PC-9 (cell line): Measurements from ENCODE around the gene NUP214. TPM values are rescaled to one million over a fixed set of nuclear protein-coding genes. Genes with fewer than 3 reads are reported as not detected.
"Not testable (repeated sequence)": the region's sequence is repeated elsewhere in the genome, so short reads cannot be mapped to it uniquely, and the experiment has no call there.

Source experiments
- BruUV-seq: library from RNA; stranded (reverse); fragments of 400-500 nt; replicated peaks from 2 replicates; lab custom pipeline; 2021; lab: Mats Ljungman, UMichigan
- CTCF ChIA-PET: fragments of 300-600 bp; sonication (Branson Sonifier 250); formaldehyde crosslinking; loops from one replicate; lab custom pipeline; 2022; ENCODE audit warnings: antibody characterized with exemption; lab: Charles Lee
- POLR2A ChIA-PET: fragments of 300-600 bp; sonication (Branson Sonifier 250); formaldehyde crosslinking; loops from one replicate; lab custom pipeline; 2022; ENCODE audit warnings: antibody characterized with exemption; ENCODE audit not compliant: unreplicated experiment; lab: Charles Lee
- DNase-seq, 2 experiments: peaks; one replicate each; pipeline versions ENCODE4 v3.0.0 to v3.0.0-alpha.2; 2015 to 2022; ENCODE audit warnings: mixed read lengths in 1 of 2
- H2AFZ ChIP-seq: fragments of 200-600 bp; sonication (generic); 2 replicates; pipeline ENCODE4 v1.8.1; 2017; ENCODE audit warnings: antibody characterized with exemption
- H3F3A ChIP-seq: fragments of 200-600 bp; sonication (generic); 2 replicates; pipeline ENCODE4 v1.8.1; 2017; ENCODE audit warnings: antibody characterized with exemption, mild to moderate bottlenecking, low read depth; ENCODE audit not compliant: insufficient read depth
- H3K27ac ChIP-seq: fragments of 200-600 bp; sonication (generic); 2 replicates; pipeline ENCODE4 v1.6.1; 2016; ENCODE audit warnings: mixed run types
- H3K27me3 ChIP-seq: fragments of 200-600 bp; sonication (generic); 2 replicates; pipeline ENCODE4 v1.6.1; 2016; ENCODE audit warnings: low read depth, mixed run types; ENCODE audit not compliant: insufficient read depth
- H3K36me3 ChIP-seq: fragments of 200-600 bp; sonication (generic); 2 replicates; pipeline ENCODE4 v1.6.1; 2016; ENCODE audit warnings: low read depth, mixed run types
- H3K4me1 ChIP-seq: fragments of 200-600 bp; sonication (generic); replicated peaks from 2 replicates; pipeline ENCODE4 v1.6.1; 2016; ENCODE audit warnings: mixed run types; ENCODE audit not compliant: insufficient read depth
- H3K4me2 ChIP-seq: fragments of 200-600 bp; sonication (generic); 2 replicates; pipeline ENCODE4 v1.6.1; 2017; ENCODE audit warnings: mixed run types
- H3K4me3 ChIP-seq: fragments of 200-600 bp; sonication (generic); 2 replicates; pipeline ENCODE4 v1.6.1; 2016; ENCODE audit warnings: mixed run types
- H3K79me2 ChIP-seq: fragments of 200-600 bp; sonication (generic); 2 replicates; pipeline ENCODE4 v1.6.1; 2017; ENCODE audit warnings: low read depth, mixed run types
- H3K9me2 ChIP-seq: fragments of 200-600 bp; sonication (generic); 2 replicates; pipeline ENCODE4 v1.8.1; 2017; ENCODE audit warnings: mild to moderate bottlenecking; ENCODE audit not compliant: insufficient read depth
- H3K9me3 ChIP-seq: fragments of 200-600 bp; sonication (generic); 2 replicates; pipeline ENCODE4 v1.8.1; 2016; ENCODE audit warnings: low read depth; ENCODE audit not compliant: insufficient read depth
- H4K20me1 ChIP-seq: fragments of 200-600 bp; sonication (generic); 2 replicates; pipeline ENCODE4 v1.8.1; 2017; ENCODE audit not compliant: insufficient read depth
- EZH2 ChIP-seq: fragments of 200-600 bp; sonication (generic); IDR thresholded peaks from 2 replicates; pipeline ENCODE4 v1.8.0; 2017; ENCODE audit warnings: antibody characterized with exemption, low read depth
- intact Hi-C: fragments of 100-400 bp; cut with micrococcal nuclease; formaldehyde crosslinking; loops from one replicate; pipeline ENCODE4 v1.10.0; 2022; ENCODE audit not compliant: unreplicated experiment
- total RNA-seq: library from RNA; stranded (reverse); gene quantifications from 2 replicates; pipeline ENCODE4 v1.2.3, GENCODE V29; 2021
- TF ChIP-seq, protein P1 (sequence below): fragments of 200-600 bp; sonication (generic); conservative IDR thresholded peaks from 2 replicates; pipeline ENCODE4 v1.6.1; 2017; ENCODE audit warnings: mixed run types, antibody characterized with exemption, mild to moderate bottlenecking, moderate library complexity

The NUP214 gene
- total RNA-seq, 1 experiment from 2014 or later: 59.0 TPM

DNA sequence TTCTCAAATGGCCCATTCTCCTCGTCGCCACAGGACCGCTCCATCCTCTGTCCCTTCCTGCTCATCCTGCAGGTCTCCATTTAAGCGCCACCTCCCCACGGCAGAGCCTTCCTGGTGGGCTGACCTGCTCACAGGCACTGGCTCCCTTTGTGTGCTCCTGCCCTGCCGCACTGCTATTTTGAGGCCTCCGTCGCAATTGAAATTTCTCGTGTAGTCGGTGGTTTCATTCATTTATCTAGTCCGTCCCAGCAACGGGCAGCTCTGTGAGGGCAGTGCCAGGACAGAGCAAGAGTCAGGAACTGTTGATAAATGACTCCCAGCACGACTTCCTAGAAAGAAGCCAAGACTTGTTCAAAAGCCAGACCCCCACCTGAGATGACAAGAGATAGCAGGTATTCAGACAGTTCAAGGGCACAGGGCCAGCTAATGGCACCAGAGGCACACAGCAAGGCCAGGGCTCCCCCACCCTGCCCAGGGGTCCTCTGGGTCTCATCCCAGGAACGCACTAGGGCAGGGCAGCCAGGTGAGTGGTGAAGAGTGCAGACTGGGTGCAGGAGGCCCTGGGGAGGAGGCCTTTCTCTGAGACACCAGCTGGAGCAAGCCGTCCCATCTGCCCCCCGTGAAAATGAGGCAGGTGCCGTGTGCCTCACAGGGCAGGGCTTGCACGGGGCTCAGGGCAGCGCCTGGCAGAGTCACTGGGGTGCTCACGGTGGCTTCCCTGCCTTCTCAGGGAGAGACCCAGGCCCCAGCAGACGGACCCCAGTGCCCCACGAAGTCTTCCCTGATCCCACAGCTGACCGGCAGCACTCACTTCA lies 114.0 kb downstream of the NUP214 start:
- H3K79me2 ChIP-seq: no peaks in the 10 kb centered on the region
- H2AFZ ChIP-seq: no peak overlapping the region
- no peak overlapping the region for H3K27ac ChIP-seq
- TF ChIP-seq EZH2: no peak
- TF ChIP-seq, protein P1, sequence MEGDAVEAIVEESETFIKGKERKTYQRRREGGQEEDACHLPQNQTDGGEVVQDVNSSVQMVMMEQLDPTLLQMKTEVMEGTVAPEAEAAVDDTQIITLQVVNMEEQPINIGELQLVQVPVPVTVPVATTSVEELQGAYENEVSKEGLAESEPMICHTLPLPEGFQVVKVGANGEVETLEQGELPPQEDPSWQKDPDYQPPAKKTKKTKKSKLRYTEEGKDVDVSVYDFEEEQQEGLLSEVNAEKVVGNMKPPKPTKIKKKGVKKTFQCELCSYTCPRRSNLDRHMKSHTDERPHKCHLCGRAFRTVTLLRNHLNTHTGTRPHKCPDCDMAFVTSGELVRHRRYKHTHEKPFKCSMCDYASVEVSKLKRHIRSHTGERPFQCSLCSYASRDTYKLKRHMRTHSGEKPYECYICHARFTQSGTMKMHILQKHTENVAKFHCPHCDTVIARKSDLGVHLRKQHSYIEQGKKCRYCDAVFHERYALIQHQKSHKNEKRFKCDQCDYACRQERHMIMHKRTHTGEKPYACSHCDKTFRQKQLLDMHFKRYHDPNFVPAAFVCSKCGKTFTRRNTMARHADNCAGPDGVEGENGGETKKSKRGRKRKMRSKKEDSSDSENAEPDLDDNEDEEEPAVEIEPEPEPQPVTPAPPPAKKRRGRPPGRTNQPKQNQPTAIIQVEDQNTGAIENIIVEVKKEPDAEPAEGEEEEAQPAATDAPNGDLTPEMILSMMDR: no peak
- no peaks in the 10 kb centered on the region for H3K36me3 ChIP-seq
- intact Hi-C loops: no loop called here
- no peaks in the 10 kb centered on the region for H4K20me1 ChIP-seq
- H3F3A ChIP-seq: peaks cover 6% of the 10 kb centered on the region
- POLR2A ChIA-PET: no interaction called here
- no TSS peak for BruUV-seq
- H3K4me3 ChIP-seq: no peak overlapping the region
- H3K9me2 ChIP-seq: no peaks in the 10 kb centered on the region
- CTCF ChIA-PET: no interaction called here
- H3K4me2 ChIP-seq: no peak overlapping the region
- no peaks in the 10 kb centered on the region for H3K4me1 ChIP-seq
- DNase-seq: no peak
- no peaks in the 10 kb centered on the region for H3K9me3 ChIP-seq
- no peaks in the 10 kb centered on the region for H3K27me3 ChIP-seq

DNA sequence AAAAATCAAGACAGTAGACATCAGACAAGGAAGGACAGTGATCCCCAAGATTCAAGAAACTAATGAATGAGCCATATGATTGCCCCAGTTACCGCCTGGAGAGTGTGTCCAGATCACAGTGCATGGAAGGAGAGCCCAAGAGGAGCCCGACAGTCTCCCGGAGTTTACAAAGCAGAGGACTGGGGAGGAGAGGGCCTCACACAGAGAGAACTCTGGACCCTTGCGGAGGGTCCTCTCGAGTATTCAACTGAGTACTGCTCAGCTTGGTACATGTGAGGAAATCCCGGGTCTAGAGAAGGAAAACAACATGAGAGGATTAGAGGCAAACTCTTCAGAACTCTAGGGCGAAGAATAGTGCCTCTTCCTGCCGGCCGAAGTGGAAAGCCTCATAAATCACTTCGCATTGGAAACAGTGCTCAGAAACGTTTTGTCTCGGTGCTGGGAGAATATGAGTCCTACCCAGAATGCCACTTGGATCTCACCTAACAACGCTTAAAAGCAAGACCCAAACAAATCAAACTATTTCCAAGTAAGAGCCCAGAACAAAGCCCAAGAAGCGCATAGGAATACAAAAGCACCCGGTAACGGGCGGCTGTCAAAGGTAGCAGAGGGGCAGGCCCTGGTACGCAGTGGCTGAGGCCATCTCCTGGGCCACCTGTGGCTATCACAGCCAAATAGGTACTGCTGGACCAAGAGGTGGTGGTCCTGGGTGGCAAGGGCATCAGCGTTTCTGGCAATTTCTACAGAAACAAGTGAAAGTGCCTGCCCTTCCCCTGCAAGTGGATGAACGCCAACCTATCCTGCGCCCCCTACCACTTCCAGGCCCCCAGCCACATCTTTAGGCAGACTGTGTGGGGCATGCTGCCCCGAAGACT lies 114.9 kb downstream of the NUP214 start:
- no peak for DNase-seq
- intact Hi-C loops: no loop called here
- Histone ChIP-seq H3K27me3 (no peaks in the 10 kb centered on the region), H3K79me2 (no peaks in the 10 kb centered on the region), H3K36me3 (no peaks in the 10 kb centered on the region), H3K4me1 (no peaks in the 10 kb centered on the region), H3K4me3 (no peak overlapping the region), H3K9me3 (no peaks in the 10 kb centered on the region), H3K9me2 (no peaks in the 10 kb centered on the region), H2AFZ (no peak overlapping the region), H3F3A (peaks cover 6% of the 10 kb centered on the region; the same call in 1 of the 2 replicates), H4K20me1 (no peaks in the 10 kb centered on the region), H3K4me2 (no peak overlapping the region), H3K27ac (no peak overlapping the region)
- no TSS peak for BruUV-seq
- ChIA-PET POLR2A (no interaction called here), CTCF (no interaction called here)
- TF ChIP-seq, protein P1: no peak
- no peak for TF ChIP-seq EZH2

GRCh38 chr9:131244331-131244730 lies 118.9 kb downstream of the NUP214 start:
- H3K4me2 ChIP-seq, CTCF ChIA-PET, H3K36me3 ChIP-seq, H3K27me3 ChIP-seq, H3K4me3 ChIP-seq, H3K9me2 ChIP-seq, H4K20me1 ChIP-seq, H3K27ac ChIP-seq, H3K4me1 ChIP-seq, BruUV-seq, H3K79me2 ChIP-seq, H3K9me3 ChIP-seq, POLR2A ChIA-PET, DNase-seq, H2AFZ ChIP-seq, H3F3A ChIP-seq, intact Hi-C loops: not testable (repeated sequence)
